ENCODE results near the gene TMEM245.

The TMEM245 gene

DNA sequence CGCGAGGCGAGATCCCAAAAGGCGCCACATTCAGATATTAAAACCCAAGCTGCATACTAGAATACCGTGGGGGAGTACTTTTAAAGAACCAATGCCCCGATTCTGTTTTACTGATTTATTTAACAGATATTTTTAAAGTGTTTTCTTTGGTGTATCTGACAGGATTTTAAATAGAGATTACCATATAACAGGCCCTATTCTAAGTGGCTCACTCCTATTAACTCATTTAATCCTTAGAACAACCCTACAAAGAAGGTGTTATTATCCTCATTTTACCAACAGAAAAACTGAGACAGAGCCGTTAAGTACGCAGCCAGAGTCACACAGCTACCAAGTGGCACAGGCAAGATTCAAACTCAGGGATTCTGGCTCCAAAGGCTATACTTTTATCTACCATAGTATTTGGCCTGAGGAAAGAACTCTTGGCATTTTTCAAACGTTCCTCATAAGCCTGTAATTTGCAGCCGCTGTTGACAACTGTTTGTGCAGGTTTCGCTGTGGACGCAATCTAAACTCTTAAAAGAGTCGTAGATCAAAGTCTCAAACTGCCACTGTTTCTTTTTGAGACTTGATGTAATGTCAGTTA, 550 bp upstream of the TMEM245 start:
- peak overlapping the region; percentile 56 for H3K9ac ChIP-seq (ENCODE audit: low read length)
- no peak overlapping the region for H2BK15ac ChIP-seq (replicated peaks; ENCODE audit: low read depth)
- H3K56ac ChIP-seq (ENCODE audit: low read length), result peak overlapping the region; percentile 77
- no peak overlapping the region for H2BK120ac ChIP-seq (ENCODE audit: low read depth, low read length)
- no peaks in the 10 kb centered on the region for H3K27me3 ChIP-seq (ENCODE audit: insufficient read depth, low read length, poor library complexity)
- H3K4me1 ChIP-seq (ENCODE audit: control insufficient read depth, low read depth, low read length), result peaks cover 9% of the 10 kb centered on the region
- no peak overlapping the region for H3K4me3 ChIP-seq (ENCODE audit: low read length)
- no peak overlapping the region for H3K18ac ChIP-seq (ENCODE audit: low read length)
- DNase-seq, result peak; percentile 36
- H2BK5ac ChIP-seq (ENCODE audit: low read length), result no peak overlapping the region
- H4K8ac ChIP-seq (ENCODE audit: low read depth, low read length), result no peak overlapping the region
- peaks cover 40% of the 10 kb centered on the region for H3K79me2 ChIP-seq (ENCODE audit: control insufficient read depth, insufficient read depth, low read length)
- peak overlapping the region; percentile 61 for H4K5ac ChIP-seq (ENCODE audit: low read length)
- no peak overlapping the region for H3K27ac ChIP-seq (ENCODE audit: low read depth, low read length)
- H3K4me2 ChIP-seq (ENCODE audit: low read length), result no peak overlapping the region
- H2AK5ac ChIP-seq (ENCODE audit: low read length), result no peak overlapping the region
- no peak overlapping the region for H3K23ac ChIP-seq (ENCODE audit: low read length)
- no peak overlapping the region for H3K4ac ChIP-seq (ENCODE audit: low read depth, low read length)
- no peaks in the 10 kb centered on the region for H3K36me3 ChIP-seq (ENCODE audit: control insufficient read depth, insufficient read depth, low read length)
- H3K79me1 ChIP-seq (ENCODE audit: low read length), result peaks cover 13% of the 10 kb centered on the region
- no CpG with 5 or more reads among the region's 13 CpGs for WGBS (ENCODE audit: extremely low coverage, insufficient coverage, low lambda C conversion rate)

DNA sequence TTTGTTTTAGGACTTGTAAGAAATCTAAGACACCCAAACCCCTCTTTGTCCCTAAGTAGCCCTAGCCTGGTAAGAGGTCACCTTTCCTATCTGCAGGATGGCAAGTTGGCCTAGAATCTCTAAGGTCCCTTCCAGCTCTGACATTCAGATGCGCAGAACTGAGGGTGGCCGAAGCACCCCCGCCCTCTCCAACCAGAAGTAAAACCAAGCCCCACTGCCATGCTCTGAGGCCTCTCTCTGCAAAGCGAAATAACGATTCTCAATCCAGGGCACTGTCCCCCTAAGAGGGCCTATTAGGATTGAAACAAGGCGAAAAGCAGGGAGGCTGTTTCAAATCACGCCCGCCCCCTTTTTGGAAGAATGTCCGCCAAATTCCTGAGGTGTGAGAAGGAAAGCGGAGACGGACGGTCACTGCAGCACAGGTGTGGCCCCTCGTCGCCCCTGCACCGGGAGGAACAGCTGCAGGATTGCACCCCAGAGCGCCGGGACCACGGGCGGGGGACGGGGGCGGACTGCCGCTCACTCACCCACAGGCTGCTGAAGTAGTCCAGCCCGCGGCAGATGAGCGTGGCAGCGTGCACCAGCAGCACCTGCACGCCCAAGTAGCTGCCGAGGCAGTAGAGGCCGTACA, 824 bp downstream of the TMEM245 start:
- Histone ChIP-seq H2BK15ac (replicated peaks; ENCODE audit: low read depth) (no peak overlapping the region), H3K23ac (ENCODE audit: low read length) (no peak overlapping the region), H4K8ac (ENCODE audit: low read depth, low read length) (no peak overlapping the region), H3K4ac (ENCODE audit: low read depth, low read length) (no peak overlapping the region), H2BK120ac (ENCODE audit: low read depth, low read length) (no peak overlapping the region), H3K4me1 (ENCODE audit: control insufficient read depth, low read depth, low read length) (peaks cover 12% of the 10 kb centered on the region), H3K56ac (ENCODE audit: low read length) (peak overlapping the region; percentile 95), H3K18ac (ENCODE audit: low read length) (peak overlapping the region; percentile 81), H3K79me2 (ENCODE audit: control insufficient read depth, insufficient read depth, low read length) (peaks cover 50% of the 10 kb centered on the region), H3K4me3 (ENCODE audit: low read length) (peak overlapping the region; percentile 91), H3K36me3 (ENCODE audit: control insufficient read depth, insufficient read depth, low read length) (no peaks in the 10 kb centered on the region), H3K27me3 (ENCODE audit: insufficient read depth, low read length, poor library complexity) (no peaks in the 10 kb centered on the region), H3K4me2 (ENCODE audit: low read length) (peak overlapping the region; percentile 93), H3K79me1 (ENCODE audit: low read length) (peaks cover 13% of the 10 kb centered on the region), H3K9ac (ENCODE audit: low read length) (peak overlapping the region; percentile 95), H3K27ac (ENCODE audit: low read depth, low read length) (peak overlapping the region; percentile 86), H4K5ac (ENCODE audit: low read length) (no peak overlapping the region), H2AK5ac (ENCODE audit: low read length) (no peak overlapping the region), H2BK5ac (ENCODE audit: low read length) (no peak overlapping the region)
- no CpG with 5 or more reads among the region's 29 CpGs for WGBS (ENCODE audit: extremely low coverage, insufficient coverage, low lambda C conversion rate)
- DNase-seq, result peak; percentile 81

DNA sequence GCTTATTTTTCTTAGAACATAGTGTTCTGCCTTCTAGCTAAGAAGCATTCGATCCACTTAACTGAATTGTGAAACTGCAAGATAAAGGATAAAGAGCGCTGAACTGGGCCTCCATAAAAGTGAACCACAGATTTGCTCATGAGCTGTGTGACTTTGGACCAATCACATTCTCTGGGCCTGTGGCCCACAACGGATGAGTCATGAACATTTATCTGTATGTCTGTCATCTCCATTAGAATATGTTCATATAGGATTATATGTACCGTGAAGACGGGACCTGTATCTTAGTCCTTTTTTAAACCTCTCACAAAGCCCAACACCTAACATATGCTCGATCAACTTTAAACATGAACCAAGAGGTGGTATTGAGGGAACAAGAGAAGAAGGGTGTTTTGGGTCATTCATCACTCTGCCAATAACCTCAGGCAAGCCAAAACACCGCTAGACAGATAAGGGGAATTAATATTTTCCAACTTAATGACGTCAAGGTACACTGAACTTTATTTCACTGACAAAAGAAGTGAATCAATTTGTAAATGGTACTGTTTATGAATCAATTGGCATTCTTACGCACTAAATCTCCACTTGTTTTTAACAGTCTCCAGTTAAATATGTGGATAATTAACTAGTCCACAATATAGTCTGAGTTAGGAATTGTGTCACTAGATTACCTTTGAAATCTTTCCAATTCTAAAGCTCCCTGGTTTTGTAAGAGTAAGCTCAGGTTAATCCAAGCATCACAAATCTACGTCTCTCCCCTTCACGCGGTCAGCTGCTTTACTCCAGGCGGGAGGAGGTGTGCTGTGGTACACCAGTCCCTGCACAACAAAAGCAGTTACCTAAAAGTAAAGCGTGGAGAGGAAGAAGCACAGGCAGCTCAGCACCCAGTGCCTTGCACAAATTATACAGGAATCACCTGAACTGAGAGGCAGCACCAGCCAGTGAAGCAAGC, 1.6 kb downstream of the TMEM245 start:
- Histone ChIP-seq H3K4me1 (ENCODE audit: control insufficient read depth, low read depth, low read length) (peaks cover 12% of the 10 kb centered on the region), H3K79me1 (ENCODE audit: low read length) (peaks cover 13% of the 10 kb centered on the region), H3K27me3 (ENCODE audit: insufficient read depth, low read length, poor library complexity) (no peaks in the 10 kb centered on the region), H2BK15ac (replicated peaks; ENCODE audit: low read depth) (no peak overlapping the region), H3K27ac (ENCODE audit: low read depth, low read length) (no peak overlapping the region), H3K23ac (ENCODE audit: low read length) (no peak overlapping the region), H3K4me2 (ENCODE audit: low read length) (peak overlapping the region; percentile 93), H3K56ac (ENCODE audit: low read length) (peak overlapping the region; percentile 95), H3K18ac (ENCODE audit: low read length) (no peak overlapping the region), H3K4ac (ENCODE audit: low read depth, low read length) (no peak overlapping the region), H4K5ac (ENCODE audit: low read length) (no peak overlapping the region), H3K79me2 (ENCODE audit: control insufficient read depth, insufficient read depth, low read length) (peaks cover 57% of the 10 kb centered on the region), H2AK5ac (ENCODE audit: low read length) (no peak overlapping the region), H3K36me3 (ENCODE audit: control insufficient read depth, insufficient read depth, low read length) (no peaks in the 10 kb centered on the region), H2BK120ac (ENCODE audit: low read depth, low read length) (no peak overlapping the region), H2BK5ac (ENCODE audit: low read length) (no peak overlapping the region), H4K8ac (ENCODE audit: low read depth, low read length) (no peak overlapping the region), H3K9ac (ENCODE audit: low read length) (peak overlapping the region; percentile 95), H3K4me3 (ENCODE audit: low read length) (peak overlapping the region; percentile 91)
- DNase-seq, result no peak
- WGBS (ENCODE audit: extremely low coverage, insufficient coverage, low lambda C conversion rate), result no CpG with 5 or more reads among the region's 14 CpGs

DNA sequence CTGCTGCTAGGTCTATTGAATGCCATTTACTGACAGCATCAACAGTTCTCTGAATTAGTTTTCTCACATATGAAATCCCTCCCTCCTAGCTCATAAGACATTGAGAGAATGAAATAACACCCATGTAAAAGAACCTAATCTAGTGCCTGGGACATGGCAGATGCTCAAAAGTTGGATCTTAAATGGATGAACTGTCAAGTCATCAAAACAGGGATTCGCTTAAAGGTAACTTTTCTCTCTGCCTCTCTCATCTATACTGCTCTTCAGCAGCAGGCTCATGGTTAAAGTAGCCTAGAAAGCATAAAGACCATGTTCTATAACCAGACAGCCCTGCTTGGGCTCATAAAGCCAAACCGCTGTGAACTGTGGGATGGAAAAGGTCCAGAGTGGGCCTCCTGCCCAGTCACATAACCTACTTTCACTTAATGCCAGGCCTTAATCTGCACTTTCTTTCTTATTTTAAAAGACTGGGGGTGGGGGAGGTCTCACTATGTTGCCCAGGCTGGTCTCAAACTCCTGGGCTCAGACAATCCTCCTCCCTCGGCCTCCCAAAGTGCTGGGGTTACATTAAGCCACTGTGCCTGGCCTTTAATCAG, 3.7 kb downstream of the TMEM245 start:
- H3K56ac ChIP-seq (ENCODE audit: low read length), result no peak overlapping the region
- H4K8ac ChIP-seq (ENCODE audit: low read depth, low read length), result no peak overlapping the region
- H3K9ac ChIP-seq (ENCODE audit: low read length), result no peak overlapping the region
- no peaks in the 10 kb centered on the region for H3K27me3 ChIP-seq (ENCODE audit: insufficient read depth, low read length, poor library complexity)
- H3K36me3 ChIP-seq (ENCODE audit: control insufficient read depth, insufficient read depth, low read length), result no peaks in the 10 kb centered on the region
- no peak overlapping the region for H2AK5ac ChIP-seq (ENCODE audit: low read length)
- H4K5ac ChIP-seq (ENCODE audit: low read length), result no peak overlapping the region
- H3K4me3 ChIP-seq (ENCODE audit: low read length), result no peak overlapping the region
- H3K79me1 ChIP-seq (ENCODE audit: low read length), result peaks cover 13% of the 10 kb centered on the region
- no peak overlapping the region for H3K27ac ChIP-seq (ENCODE audit: low read depth, low read length)
- H3K4me1 ChIP-seq (ENCODE audit: control insufficient read depth, low read depth, low read length), result peaks cover 9% of the 10 kb centered on the region
- H3K4ac ChIP-seq (ENCODE audit: low read depth, low read length), result no peak overlapping the region
- H3K18ac ChIP-seq (ENCODE audit: low read length), result no peak overlapping the region
- WGBS (ENCODE audit: extremely low coverage, insufficient coverage, low lambda C conversion rate), result no CpG with 5 or more reads among the region's 3 CpGs
- no peak overlapping the region for H2BK120ac ChIP-seq (ENCODE audit: low read depth, low read length)
- H3K23ac ChIP-seq (ENCODE audit: low read length), result no peak overlapping the region
- no peak overlapping the region for H2BK15ac ChIP-seq (replicated peaks; ENCODE audit: low read depth)
- DNase-seq, result no peak
- H3K4me2 ChIP-seq (ENCODE audit: low read length), result no peak overlapping the region
- H3K79me2 ChIP-seq (ENCODE audit: control insufficient read depth, insufficient read depth, low read length), result peaks cover 60% of the 10 kb centered on the region
- no peak overlapping the region for H2BK5ac ChIP-seq (ENCODE audit: low read length)

GRCh38 chr9:109114670-109115069, 5.1 kb downstream of the TMEM245 start:
- H3K23ac ChIP-seq (ENCODE audit: low read length), result no peak overlapping the region
- H3K56ac ChIP-seq (ENCODE audit: low read length), result no peak overlapping the region
- DNase-seq, result no peak
- H3K4me1 ChIP-seq (ENCODE audit: control insufficient read depth, low read depth, low read length), result peaks cover 6% of the 10 kb centered on the region
- peaks cover 13% of the 10 kb centered on the region for H3K79me1 ChIP-seq (ENCODE audit: low read length)
- H2BK15ac ChIP-seq (replicated peaks; ENCODE audit: low read depth), result no peak overlapping the region
- no peak overlapping the region for H2BK5ac ChIP-seq (ENCODE audit: low read length)
- no peak overlapping the region for H3K27ac ChIP-seq (ENCODE audit: low read depth, low read length)
- no peaks in the 10 kb centered on the region for H3K27me3 ChIP-seq (ENCODE audit: insufficient read depth, low read length, poor library complexity)
- peaks cover 68% of the 10 kb centered on the region for H3K79me2 ChIP-seq (ENCODE audit: control insufficient read depth, insufficient read depth, low read length)
- no peak overlapping the region for H3K4me3 ChIP-seq (ENCODE audit: low read length)
- whole genome bisulfite sequencing (ENCODE audit: extremely low coverage, insufficient coverage, low lambda C conversion rate), result no CpG with 5 or more reads among the region's 3 CpGs
- H3K9ac ChIP-seq (ENCODE audit: low read length), result no peak overlapping the region
- H4K8ac ChIP-seq (ENCODE audit: low read depth, low read length), result no peak overlapping the region
- H3K4me2 ChIP-seq (ENCODE audit: low read length), result no peak overlapping the region
- H3K18ac ChIP-seq (ENCODE audit: low read length), result no peak overlapping the region
- no peak overlapping the region for H4K5ac ChIP-seq (ENCODE audit: low read length)
- H3K36me3 ChIP-seq (ENCODE audit: control insufficient read depth, insufficient read depth, low read length), result no peaks in the 10 kb centered on the region
- H2AK5ac ChIP-seq (ENCODE audit: low read length), result no peak overlapping the region
- H2BK120ac ChIP-seq (ENCODE audit: low read depth, low read length), result no peak overlapping the region
- H3K4ac ChIP-seq (ENCODE audit: low read depth, low read length), result no peak overlapping the region

All from mesendoderm (in vitro differentiated cells).